ENCODE results near the gene SLC17A5. TPM values are rescaled to one million over a fixed set of nuclear protein-coding genes. Genes with fewer than 3 reads are reported as not detected.
"Not testable (repeated sequence)": the region's sequence is repeated elsewhere in the genome, so short reads cannot be mapped to it uniquely, and the experiment has no call there.

The SLC17A5 gene
- total RNA-seq, 4 donors from 2014 or later = 15.0 to 17.9 (median 16.2) TPM

DNA sequence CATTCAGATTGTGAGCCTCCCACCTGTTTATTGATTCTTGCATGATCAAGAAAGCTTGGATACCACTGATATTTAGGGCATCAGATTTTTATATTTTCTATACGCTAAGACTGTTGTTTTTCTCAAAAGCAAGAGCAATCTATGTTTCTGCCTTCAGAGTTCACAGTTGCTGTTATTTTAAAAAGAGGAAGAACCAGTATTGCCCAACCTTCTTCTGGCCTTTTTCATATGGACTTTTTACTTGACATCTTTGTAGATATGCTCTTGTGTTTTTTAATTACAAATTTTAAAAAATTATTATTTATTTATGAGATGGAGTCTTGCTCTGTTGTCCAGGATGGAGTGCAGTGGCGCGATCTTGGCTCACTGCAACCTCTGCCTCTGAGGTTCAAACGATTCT, 28.9 kb downstream of the SLC17A5 start:
- intact Hi-C loops (cut with DNase I) = no loop called here
- 93% methylated on average over 4 of the region's 4 CpGs for WGBS
- no peak overlapping the region for H3K4me3 ChIP-seq
- TF ChIP-seq EP300 (IDR thresholded peaks at IDR 0.05) (no peak), POLR2A (IDR thresholded peaks at IDR 0.05; ENCODE audit: low read depth) (no peak), POLR2AphosphoS5 (IDR thresholded peaks at IDR 0.05) (no peak)
- TF ChIP-seq, protein P1, sequence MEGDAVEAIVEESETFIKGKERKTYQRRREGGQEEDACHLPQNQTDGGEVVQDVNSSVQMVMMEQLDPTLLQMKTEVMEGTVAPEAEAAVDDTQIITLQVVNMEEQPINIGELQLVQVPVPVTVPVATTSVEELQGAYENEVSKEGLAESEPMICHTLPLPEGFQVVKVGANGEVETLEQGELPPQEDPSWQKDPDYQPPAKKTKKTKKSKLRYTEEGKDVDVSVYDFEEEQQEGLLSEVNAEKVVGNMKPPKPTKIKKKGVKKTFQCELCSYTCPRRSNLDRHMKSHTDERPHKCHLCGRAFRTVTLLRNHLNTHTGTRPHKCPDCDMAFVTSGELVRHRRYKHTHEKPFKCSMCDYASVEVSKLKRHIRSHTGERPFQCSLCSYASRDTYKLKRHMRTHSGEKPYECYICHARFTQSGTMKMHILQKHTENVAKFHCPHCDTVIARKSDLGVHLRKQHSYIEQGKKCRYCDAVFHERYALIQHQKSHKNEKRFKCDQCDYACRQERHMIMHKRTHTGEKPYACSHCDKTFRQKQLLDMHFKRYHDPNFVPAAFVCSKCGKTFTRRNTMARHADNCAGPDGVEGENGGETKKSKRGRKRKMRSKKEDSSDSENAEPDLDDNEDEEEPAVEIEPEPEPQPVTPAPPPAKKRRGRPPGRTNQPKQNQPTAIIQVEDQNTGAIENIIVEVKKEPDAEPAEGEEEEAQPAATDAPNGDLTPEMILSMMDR (IDR thresholded peaks at IDR 0.05) = no peak
- H3K27me3 ChIP-seq = no peaks in the 10 kb centered on the region
- no peak for DNase-seq (ENCODE audit: extremely low spot score)
- H3K36me3 ChIP-seq = peaks cover 9 to 71% (median 53%) of the 10 kb centered on the region in 4 donors
- H3K4me1 ChIP-seq = no peaks in the 10 kb centered on the region
- H3K27ac ChIP-seq (replicated peaks in 1 of 4) = no peak overlapping the region
- H3K9me3 ChIP-seq = no peaks in the 10 kb centered on the region

DNA sequence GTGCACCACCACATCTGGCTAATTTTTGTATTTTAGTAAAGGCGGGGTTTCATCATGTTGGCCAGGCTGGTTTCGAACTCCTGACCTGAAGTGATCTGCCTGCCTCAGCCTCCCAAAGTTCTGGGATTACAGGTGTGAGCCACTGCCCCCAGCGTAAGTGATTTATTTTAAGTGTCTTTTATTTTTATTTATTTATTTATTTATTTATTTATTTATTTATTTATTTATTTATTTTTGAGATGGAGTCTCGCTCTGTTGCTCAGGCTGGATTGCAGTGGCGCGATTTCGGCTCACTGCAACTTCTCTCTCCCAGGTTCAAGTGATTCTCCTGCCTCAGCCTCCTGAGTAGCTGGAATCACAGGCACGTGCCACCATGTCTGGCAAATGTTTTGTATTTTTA, 30.3 kb downstream of the SLC17A5 start:
- H3K27me3 ChIP-seq; H3K4me3 ChIP-seq; intact Hi-C loops (cut with DNase I); H3K4me1 ChIP-seq; H3K27ac ChIP-seq (replicated peaks in 1 of 4); DNase-seq (ENCODE audit: extremely low spot score); H3K9me3 ChIP-seq: not testable (repeated sequence)
- 95% methylated on average over 8 of the region's 8 CpGs for WGBS
- peaks cover 12 to 67% (median 48%) of the 10 kb centered on the region in 4 donors for H3K36me3 ChIP-seq

DNA sequence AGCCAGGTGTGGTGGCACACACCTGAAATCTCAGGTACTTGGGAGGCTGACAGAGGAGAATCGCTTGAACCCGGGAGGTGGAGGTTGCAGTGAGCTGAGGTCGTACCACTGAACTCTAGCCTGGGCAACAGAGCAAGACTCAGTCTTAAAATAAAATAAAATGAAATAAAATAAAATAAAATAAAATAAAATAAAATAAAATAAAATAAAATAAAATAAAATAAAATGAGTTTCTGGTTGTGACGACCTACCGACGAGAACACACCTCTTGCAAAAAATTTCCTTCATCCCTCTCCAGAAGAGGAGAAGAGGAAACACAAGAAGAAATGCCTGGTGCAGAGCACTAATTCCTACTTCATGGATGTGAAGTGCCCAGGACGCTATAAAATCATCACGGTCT, 35.7 kb downstream of the SLC17A5 start:
- WGBS = 94% methylated on average over 8 of the region's 8 CpGs
- H3K9me3 ChIP-seq; H3K27me3 ChIP-seq; intact Hi-C loops (cut with DNase I); H3K4me1 ChIP-seq; H3K4me3 ChIP-seq; H3K27ac ChIP-seq (replicated peaks in 1 of 4): not testable (repeated sequence)
- DNase-seq (ENCODE audit: extremely low spot score) = peak; percentile 17
- H3K36me3 ChIP-seq = peaks cover 24 to 73% (median 48%) of the 10 kb centered on the region in 4 donors

DNA sequence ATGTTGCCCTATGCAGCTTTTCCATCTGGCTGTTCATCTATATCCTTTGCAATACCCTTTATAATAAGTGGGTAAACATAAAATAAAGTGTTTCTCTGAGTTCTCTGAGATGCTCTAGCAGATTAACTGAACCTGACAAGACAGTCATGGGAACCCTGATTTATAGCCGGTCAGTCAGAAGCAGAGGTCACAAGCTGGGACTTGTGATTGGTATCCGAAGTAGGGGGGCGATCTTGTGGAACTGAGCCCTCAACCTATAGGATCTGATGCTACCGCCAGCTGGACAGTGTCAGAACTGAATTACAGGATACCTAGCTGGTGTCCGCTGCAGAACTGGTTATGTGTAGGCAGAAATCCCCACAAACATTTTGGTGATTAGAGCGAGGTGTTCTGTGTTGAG, 39.0 kb downstream of the SLC17A5 start:
- H3K4me3 ChIP-seq = no peak overlapping the region
- peaks cover 0 to 10% (median 9%) of the 10 kb centered on the region in 4 donors for H3K4me1 ChIP-seq
- intact Hi-C loops (cut with DNase I) = no loop called here
- no peak for DNase-seq (ENCODE audit: extremely low spot score)
- 75% methylated on average over 6 of the region's 6 CpGs for WGBS
- TF ChIP-seq POLR2A (IDR thresholded peaks at IDR 0.05; ENCODE audit: low read depth) = no peak
- peaks cover 25 to 81% (median 56%) of the 10 kb centered on the region in 4 donors for H3K36me3 ChIP-seq
- no peaks in the 10 kb centered on the region for H3K9me3 ChIP-seq
- no peak overlapping the region for H3K27ac ChIP-seq (replicated peaks in 1 of 4)
- H3K27me3 ChIP-seq = no peaks in the 10 kb centered on the region

DNA sequence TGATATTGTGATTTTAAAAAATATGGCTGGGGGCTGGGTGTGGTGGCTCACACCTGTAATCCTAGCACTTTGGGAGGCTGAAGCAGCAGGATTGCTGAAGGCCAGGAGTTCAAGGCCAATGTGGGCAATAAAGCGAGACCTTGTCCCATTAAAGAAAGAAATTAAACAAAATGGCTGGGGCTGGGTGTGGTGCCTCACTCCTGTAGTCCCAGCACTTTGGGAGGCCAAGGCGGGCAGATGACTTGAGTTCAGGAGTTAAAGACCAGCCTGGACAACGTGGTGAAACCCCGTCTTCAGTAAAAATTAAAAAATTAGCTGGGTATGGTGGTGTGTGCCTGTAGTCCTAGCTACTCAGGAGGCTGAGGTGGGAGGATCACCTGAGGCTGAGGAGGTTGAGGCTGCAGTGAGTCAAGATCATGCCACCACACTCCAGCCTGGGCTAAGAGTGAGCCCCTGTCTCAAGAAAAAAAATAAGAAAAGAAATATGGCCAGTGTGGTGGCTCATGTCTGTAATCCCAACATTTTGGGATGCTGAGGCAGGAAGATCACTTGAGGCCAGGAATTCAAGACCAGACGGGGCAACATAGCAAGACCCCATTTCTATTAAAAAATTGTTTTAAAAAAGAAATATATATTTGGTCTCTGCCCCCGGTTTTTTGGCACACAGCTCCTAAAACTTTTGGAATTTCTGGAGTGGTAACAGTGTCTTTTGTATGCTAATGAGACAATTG, 39.8 kb downstream of the SLC17A5 start:
- no peaks in the 10 kb centered on the region for H3K9me3 ChIP-seq
- peaks cover 25 to 86% (median 59%) of the 10 kb centered on the region in 4 donors for H3K36me3 ChIP-seq
- intact Hi-C loops (cut with DNase I) = no loop called here
- TF ChIP-seq EP300 (IDR thresholded peaks at IDR 0.05) = no peak
- TF ChIP-seq POLR2AphosphoS5 (IDR thresholded peaks at IDR 0.05) = no peak
- 95% methylated on average over 6 of the region's 6 CpGs for WGBS
- H3K27me3 ChIP-seq = no peaks in the 10 kb centered on the region
- no peak for DNase-seq (ENCODE audit: extremely low spot score)
- no peak overlapping the region for H3K27ac ChIP-seq (replicated peaks in 1 of 4)
- H3K4me1 ChIP-seq = peaks cover 0 to 10% (median 9%) of the 10 kb centered on the region in 4 donors
- no peak overlapping the region for H3K4me3 ChIP-seq

DNA sequence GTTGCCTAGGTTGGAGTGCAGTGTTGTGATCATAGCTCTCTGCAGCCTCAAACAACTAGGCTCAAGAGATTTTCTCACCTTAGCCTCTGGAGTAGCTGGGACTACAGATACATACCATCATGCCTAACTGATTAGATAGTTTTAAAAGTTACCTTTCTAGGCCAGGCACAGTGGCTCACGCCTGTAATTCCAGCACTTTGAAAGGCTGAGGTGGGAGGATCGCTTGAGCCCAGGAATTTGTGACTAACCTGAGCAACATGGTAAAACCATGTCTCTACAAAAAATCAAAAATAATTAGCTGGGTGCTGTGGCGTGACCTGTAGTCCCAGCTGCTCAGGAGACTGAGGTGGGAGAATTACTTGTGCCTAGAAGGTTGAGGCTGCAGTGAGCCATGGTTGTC, 41.2 kb downstream of the SLC17A5 start:
- Histone ChIP-seq H3K9me3 (no peaks in the 10 kb centered on the region), H3K27ac (replicated peaks in 1 of 4) (no peak overlapping the region), H3K4me1 (peaks cover 0 to 10% (median 9%) of the 10 kb centered on the region in 4 donors), H3K4me3 (no peak overlapping the region), H3K27me3 (no peaks in the 10 kb centered on the region), H3K36me3 (peaks cover 19 to 86% (median 65%) of the 10 kb centered on the region in 4 donors)
- no peak for TF ChIP-seq EP300 (IDR thresholded peaks at IDR 0.05)
- TF ChIP-seq POLR2AphosphoS5 (IDR thresholded peaks at IDR 0.05) = no peak
- no peak for TF ChIP-seq POLR2A (IDR thresholded peaks at IDR 0.05; ENCODE audit: low read depth)
- TF ChIP-seq, protein P1 (IDR thresholded peaks at IDR 0.05) = no peak
- WGBS = 97% methylated on average over 3 of the region's 3 CpGs
- intact Hi-C loops (cut with DNase I) = no loop called here
- DNase-seq (ENCODE audit: extremely low spot score) = no peak

Data from esophagus muscularis mucosa (tissue), 4 donors.